Epithelial cell of esophagus (primary cell): ENCODE measurements around the gene LIPM.
"Not testable (repeated sequence)": the region's sequence is repeated elsewhere in the genome, so short reads cannot be mapped to it uniquely, and the experiment has no call there.

Experiments used
- DNase-seq: peaks from one replicate; pipeline ENCODE4 v3.0.0; 2010; ENCODE audit warnings: low read depth
- H3K4me3 ChIP-seq: 2 replicates; pipeline ENCODE4 v1.5.1; 2011; ENCODE audit warnings: mild to moderate bottlenecking, low read length, control low read depth
- TF ChIP-seq, protein P1 (sequence below): IDR thresholded peaks from 2 replicates; pipeline ENCODE4 v1.5.1; 2011; ENCODE audit warnings: low read depth, mild to moderate bottlenecking, low read length, control low read depth, inconsistent platforms; ENCODE audit not compliant: insufficient read depth; ENCODE audit errors: missing control alignments

Gene LIPM

DNA sequence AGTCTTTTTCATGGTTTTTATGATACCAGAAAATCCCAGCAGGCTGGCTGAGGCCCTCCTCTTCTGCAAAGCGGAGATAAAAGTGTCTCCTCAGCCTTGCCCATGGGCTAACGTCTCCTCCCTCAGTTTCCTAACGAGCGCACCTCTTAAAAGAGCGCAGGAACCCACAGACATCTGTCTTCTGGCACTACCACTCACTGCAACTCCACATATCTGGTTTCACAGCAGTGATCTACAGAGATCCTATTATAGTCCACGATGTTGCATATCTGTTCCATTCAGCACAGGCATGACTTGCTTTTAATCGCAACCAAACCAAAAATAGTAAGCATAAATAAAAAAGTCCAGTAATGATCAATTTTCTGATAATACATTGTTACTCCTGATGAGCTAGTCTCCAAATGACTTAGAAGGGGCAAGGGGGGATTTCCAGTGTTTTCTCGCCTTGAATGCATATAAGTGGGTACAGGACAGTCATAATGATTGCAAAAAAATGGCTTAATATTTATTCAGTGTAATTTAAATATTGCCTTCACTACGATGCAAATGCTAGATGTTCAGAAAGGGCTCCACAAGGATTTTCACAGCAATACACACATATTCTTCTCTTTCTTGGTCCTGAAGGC is 28.2 kb downstream of the LIPM start:
- no peak overlapping the region for H3K4me3 ChIP-seq
- DNase-seq = no peak
- TF ChIP-seq, protein P1, sequence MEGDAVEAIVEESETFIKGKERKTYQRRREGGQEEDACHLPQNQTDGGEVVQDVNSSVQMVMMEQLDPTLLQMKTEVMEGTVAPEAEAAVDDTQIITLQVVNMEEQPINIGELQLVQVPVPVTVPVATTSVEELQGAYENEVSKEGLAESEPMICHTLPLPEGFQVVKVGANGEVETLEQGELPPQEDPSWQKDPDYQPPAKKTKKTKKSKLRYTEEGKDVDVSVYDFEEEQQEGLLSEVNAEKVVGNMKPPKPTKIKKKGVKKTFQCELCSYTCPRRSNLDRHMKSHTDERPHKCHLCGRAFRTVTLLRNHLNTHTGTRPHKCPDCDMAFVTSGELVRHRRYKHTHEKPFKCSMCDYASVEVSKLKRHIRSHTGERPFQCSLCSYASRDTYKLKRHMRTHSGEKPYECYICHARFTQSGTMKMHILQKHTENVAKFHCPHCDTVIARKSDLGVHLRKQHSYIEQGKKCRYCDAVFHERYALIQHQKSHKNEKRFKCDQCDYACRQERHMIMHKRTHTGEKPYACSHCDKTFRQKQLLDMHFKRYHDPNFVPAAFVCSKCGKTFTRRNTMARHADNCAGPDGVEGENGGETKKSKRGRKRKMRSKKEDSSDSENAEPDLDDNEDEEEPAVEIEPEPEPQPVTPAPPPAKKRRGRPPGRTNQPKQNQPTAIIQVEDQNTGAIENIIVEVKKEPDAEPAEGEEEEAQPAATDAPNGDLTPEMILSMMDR = no peak

DNA sequence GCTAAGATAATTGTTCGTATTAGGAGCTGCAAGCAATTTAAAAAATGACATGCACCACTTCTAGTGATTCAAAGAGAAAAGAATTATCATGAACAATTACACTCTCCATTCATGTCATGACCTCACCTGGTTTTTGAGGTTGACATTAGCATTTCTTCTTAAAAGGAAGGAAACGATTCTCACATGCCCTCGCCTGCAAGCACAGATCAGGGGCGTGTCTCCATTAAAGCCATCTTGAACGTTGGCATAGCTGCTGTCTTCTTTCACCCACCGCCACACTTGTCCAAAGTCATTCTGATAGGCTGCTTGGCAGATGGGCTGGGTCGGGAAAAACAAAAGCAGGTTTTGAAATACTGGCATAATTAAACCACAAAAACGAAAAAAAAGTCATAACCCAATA is 29.2 kb downstream of the LIPM start:
- TF ChIP-seq, protein P1 = no peak
- H3K4me3 ChIP-seq = no peak overlapping the region
- peak; percentile 33 for DNase-seq

DNA sequence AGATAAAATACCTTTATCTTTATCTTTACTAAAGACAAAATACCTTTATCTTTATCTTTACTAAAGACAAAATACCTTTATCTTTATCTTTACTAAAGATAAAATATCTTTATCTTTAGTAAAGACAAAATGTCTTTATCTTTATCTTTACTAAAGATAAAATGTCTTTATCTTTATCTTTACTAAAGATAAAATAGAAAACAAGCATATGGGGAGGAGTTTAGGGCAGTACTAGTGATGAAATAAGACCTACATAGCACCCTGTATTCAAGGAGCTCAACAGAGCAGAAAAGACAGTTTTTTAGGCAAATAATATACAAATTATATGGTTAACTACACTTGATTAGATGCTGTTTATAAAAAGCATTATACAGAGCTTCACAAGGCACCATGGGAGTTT is 29.8 kb downstream of the LIPM start:
- H3K4me3 ChIP-seq = no peak overlapping the region
- TF ChIP-seq, protein P1 = no peak
- DNase-seq = no peak

DNA sequence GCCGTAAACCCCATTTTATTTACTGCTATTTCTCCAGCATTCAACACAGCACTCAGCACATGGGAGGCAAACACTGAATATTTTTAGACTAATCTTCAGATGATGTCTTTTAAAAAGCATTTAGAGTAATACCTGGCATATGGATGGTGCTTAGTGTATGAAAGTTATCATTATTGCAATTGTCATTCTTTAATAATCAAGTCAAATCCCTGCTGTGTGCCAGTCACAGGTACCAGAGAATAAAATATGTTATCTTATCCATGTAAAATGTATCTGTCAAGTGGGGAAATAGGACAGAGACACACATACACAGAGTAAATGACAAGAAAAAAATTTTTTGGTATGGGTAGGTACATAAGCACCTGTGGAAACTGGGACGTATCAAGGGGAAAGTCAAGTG is 30.6 kb downstream of the LIPM start:
- no peak for DNase-seq
- TF ChIP-seq, protein P1 = no peak
- H3K4me3 ChIP-seq = no peak overlapping the region

DNA sequence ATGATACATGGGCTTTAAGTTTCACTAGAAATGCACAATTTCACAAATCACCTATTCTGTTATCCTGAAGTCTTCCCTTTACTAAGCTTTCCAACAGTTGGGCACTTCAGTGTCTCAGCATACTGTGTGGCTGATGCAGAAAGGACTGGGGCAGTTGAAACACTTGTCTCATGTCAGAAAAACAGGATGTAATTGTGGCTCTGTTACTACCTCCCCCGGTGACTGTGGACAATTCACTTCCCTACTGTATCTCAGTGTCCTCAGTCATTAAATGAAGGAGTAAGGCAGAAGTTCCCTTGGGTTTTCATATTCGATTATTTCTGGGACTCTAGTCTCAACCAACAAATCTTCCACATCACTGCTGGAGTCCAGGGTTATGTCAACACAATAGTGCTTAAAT is 31.2 kb downstream of the LIPM start:
- no peak overlapping the region for H3K4me3 ChIP-seq
- TF ChIP-seq, protein P1 = no peak
- no peak for DNase-seq

DNA sequence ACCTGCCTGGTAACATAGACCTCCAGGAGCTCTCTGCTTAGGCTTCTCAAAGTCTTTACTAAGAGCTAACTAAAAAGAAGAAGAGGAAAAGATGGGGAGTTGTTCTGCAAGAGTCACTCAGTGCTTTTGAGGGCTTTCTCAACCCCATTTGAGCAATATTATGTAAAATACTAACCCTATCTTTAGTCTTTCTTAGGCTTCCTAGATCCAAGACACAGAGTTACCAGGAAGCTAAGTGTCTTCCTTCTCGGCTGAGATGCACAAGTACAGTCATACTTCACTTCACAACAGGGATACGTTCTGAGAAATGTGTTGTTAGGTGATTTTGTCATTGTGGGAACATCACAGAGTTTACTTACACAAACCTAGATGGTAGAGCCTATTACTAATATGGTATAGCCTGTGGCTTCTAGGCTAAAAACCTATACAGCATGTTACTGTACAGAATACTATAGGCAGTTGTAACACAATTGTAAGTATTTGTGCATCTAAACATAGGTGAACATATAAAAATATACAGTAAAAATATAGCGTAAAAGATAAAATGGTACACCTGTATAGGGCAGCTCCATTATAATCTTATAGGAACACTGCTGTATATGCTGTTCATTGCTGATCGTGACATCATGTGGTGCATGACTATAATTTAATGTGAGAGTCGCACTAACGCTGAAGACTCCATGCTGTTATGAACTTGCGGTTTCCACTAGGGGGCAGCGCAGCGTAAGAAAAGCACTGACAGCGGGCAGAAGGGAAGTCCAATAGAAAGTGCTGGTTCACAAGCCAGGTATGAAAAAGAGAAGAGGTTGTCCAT is 32.8 kb downstream of the LIPM start:
- peak; percentile 90 for DNase-seq
- no peak overlapping the region for H3K4me3 ChIP-seq
- TF ChIP-seq, protein P1 = peak; percentile 91

DNA sequence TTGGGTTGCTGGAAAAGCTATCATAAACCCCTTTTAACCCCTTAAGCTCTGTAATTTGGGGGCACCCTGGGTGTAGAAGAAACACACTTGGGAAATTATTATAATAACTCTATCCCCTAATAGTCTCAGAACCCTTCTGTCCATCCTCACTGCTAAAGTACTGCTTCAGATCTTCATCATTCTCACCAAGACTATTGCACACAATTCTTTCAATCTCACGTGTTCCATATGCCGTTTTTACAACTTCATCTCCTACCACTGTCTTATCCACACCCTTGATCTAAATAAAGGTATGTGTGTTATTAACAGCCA is 33.3 kb downstream of the LIPM start:
- no peak for DNase-seq
- TF ChIP-seq, protein P1 = no peak

DNA sequence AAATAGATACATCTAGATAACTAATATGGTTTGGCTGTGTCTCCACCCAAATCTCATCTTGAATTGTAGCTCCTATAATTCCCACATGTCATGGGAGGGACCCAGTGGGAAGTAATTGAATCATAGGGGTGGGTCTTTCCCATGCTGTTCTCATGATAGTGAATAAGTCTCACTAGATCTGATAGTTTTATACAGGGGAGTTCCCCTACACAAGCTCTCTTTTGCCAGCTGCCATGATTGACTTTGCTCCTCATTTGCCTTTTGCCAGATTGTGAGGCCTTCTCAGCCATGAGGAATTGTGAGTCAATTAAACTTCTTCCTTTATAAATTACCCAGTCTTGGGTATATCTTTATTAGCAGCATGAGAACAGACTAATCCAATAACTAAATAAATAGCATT is 35.1 kb downstream of the LIPM start:
- DNase-seq = peak; percentile 38
- H3K4me3 ChIP-seq = not testable (repeated sequence)

More for the DNA sequence above, 33.3 kb downstream of the LIPM start:
- no peak overlapping the region for H3K4me3 ChIP-seq
